Fibroblast of pulmonary artery (primary cell): Measurements from ENCODE around the gene SNAP25.

Experiments used
- DNase-seq: peaks from one replicate; pipeline ENCODE4 v3.0.0-alpha.2; 2010; ENCODE audit warnings: low read depth
- H3K4me3 ChIP-seq: replicated peaks from 2 replicates; pipeline ENCODE4 v1.5.1; 2011; ENCODE audit warnings: low read depth, mild to moderate bottlenecking, control low read depth, low read length, moderate library complexity
- TF ChIP-seq, protein P1 (sequence below): IDR thresholded peaks from 2 replicates; pipeline ENCODE4 v1.5.1; 2011; ENCODE audit warnings: mild to moderate bottlenecking, control low read depth, low read length, inconsistent platforms; ENCODE audit errors: missing control alignments

The SNAP25 gene

GRCh38 chr20:10216146-10216791 is 2.4 kb upstream of the SNAP25 start:
- TF ChIP-seq, protein P1, sequence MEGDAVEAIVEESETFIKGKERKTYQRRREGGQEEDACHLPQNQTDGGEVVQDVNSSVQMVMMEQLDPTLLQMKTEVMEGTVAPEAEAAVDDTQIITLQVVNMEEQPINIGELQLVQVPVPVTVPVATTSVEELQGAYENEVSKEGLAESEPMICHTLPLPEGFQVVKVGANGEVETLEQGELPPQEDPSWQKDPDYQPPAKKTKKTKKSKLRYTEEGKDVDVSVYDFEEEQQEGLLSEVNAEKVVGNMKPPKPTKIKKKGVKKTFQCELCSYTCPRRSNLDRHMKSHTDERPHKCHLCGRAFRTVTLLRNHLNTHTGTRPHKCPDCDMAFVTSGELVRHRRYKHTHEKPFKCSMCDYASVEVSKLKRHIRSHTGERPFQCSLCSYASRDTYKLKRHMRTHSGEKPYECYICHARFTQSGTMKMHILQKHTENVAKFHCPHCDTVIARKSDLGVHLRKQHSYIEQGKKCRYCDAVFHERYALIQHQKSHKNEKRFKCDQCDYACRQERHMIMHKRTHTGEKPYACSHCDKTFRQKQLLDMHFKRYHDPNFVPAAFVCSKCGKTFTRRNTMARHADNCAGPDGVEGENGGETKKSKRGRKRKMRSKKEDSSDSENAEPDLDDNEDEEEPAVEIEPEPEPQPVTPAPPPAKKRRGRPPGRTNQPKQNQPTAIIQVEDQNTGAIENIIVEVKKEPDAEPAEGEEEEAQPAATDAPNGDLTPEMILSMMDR, result no peak
- no peak for DNase-seq
- H3K4me3 ChIP-seq, result no peak overlapping the region

- DNase-seq, result peak; percentile 90
- H3K4me3 ChIP-seq, result peak overlapping the region; percentile 28
- TF ChIP-seq, protein P1, result no peak
Measured at GRCh38 chr20:10217721-10218410, 764 bp upstream of the SNAP25 start.

GRCh38 chr20:10219452-10219791 is 792 bp downstream of the SNAP25 start:
- DNase-seq, result peak; percentile 63
- TF ChIP-seq, protein P1, result no peak
- H3K4me3 ChIP-seq, result peak overlapping the region; percentile 47

DNA sequence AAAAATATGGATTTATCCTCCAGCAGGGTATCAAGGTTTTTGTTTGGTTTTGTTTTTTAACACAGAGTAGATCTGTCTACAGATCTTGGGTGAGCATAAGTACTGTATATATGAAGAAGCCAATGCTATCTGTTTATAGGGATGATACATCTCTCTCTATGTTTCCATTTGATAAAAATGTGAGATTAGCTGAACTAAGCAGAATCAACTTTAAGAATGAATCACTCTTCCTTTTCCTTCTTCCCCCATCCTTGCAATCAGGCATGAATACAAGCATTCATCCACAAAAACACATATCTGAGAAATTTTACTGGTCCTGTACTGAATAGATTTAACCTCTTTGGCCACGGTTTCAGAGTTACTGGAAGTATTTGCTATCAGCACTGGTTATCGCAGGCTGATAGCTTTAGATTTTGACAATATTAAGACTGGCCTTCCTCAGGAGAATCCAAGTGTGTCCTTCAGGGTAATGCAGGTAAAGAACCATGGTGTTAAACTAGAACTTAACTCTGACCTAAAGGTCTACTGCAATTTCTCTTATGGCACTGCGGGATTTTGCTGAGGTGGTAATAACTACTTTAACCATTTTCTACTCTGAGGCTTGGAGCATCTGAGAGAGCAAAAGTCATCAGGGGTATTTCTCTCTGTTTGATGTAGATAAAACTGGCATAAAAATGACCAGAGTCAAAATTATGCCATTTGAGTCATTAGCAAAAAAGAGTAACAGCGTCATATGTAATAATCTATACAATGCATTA is 1.5 kb downstream of the SNAP25 start:
- no peak for DNase-seq
- H3K4me3 ChIP-seq, result no peak overlapping the region
- TF ChIP-seq, protein P1, result no peak

DNA sequence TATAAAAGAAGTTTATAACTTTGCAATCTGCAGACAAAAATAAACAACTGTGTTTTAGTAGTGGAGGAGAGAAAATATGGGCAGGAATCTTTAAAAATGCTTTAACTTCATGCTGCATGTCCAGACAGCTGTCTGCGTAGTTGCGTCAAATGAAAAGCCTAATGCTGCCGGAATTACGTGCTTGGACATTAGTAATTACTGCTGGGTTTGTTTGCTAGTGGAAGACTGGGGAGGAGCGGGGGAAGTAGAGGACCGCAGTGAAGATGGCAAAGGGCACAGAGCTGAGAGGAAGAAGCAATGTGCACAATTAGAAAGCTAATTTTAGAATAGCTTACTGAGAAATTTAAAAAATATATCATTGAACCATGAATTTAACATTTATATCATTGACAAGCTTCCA is 2.4 kb downstream of the SNAP25 start:
- H3K4me3 ChIP-seq, result no peak overlapping the region
- DNase-seq, result no peak
- TF ChIP-seq, protein P1, result no peak

GRCh38 chr20:10225439-10226060 is 6.9 kb downstream of the SNAP25 start:
- TF ChIP-seq, protein P1, result peak; percentile 10

More at GRCh38 chr20:10225439-10226060, 6.9 kb downstream of the SNAP25 start:
- no peak overlapping the region for H3K4me3 ChIP-seq
- DNase-seq, result no peak
